AG04449 (cell line): ENCODE measurements around the gene C16orf74.
A peak's percentile ranks its signal among the peaks of the same experiment; 100 is the strongest.

ENCODE experiments used
- CTCF ChIA-PET: fragments of 350-600 bp; formaldehyde crosslinking; extraction: SDS; loops from one replicate; lab custom pipeline; 2021; ENCODE audit warnings: antibody characterized with exemption; lab: Yijun Ruan, JAX
- POLR2A ChIA-PET: fragments of 400-600, 350-600 bp; formaldehyde crosslinking; extraction: SDS; loops from one replicate; lab custom pipeline; 2020; ENCODE audit warnings: antibody characterized with exemption, inconsistent platforms; lab: Yijun Ruan, JAX
- DNase-seq: peaks from one replicate; pipeline ENCODE4 v3.0.0-alpha.2; 2010; ENCODE audit warnings: low read depth, low spot score
- H3K4me3 ChIP-seq: 2 replicates; pipeline ENCODE4 v1.5.1; 2011; ENCODE audit warnings: low read depth, mild to moderate bottlenecking, control low read depth, low read length
- TF ChIP-seq, protein P1 (sequence below): IDR thresholded peaks from one replicate; pipeline ENCODE4 v1.5.1; 2011; ENCODE audit warnings: mild to moderate bottlenecking, moderate library complexity, low read length, control low read depth, inconsistent platforms; ENCODE audit not compliant: insufficient read depth; ENCODE audit errors: missing control alignments

Gene C16orf74

DNA sequence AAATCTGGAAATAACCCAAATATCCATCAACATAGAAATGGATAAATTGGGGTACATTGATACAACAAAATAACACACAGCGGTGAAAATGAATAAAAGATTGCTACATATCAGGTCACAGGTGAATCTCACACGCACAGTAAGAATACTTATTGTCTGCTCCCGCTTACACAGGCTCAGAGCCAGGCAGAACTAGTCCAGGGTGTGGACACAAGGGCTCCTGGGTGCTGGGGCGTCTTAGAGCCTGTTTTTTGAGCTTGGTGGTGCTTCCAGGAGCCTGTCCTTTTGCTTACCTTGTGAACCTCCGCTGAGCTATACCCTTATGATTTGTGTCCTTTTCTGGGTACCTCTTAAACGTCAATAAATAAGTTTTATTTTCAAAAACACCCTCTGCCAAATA, 19.8 kb upstream of the C16orf74 start:
- H3K4me3 ChIP-seq: no peak overlapping the region
- POLR2A ChIA-PET: no interaction called here
- CTCF ChIA-PET: interaction anchor here (0.8 to 1.1 kb wide), 3 partner anchors 11 to 55 kb away, joined by 3 read pairs; no protein-coding TSS in a partner anchor
- DNase-seq: no peak
- TF ChIP-seq, protein P1, sequence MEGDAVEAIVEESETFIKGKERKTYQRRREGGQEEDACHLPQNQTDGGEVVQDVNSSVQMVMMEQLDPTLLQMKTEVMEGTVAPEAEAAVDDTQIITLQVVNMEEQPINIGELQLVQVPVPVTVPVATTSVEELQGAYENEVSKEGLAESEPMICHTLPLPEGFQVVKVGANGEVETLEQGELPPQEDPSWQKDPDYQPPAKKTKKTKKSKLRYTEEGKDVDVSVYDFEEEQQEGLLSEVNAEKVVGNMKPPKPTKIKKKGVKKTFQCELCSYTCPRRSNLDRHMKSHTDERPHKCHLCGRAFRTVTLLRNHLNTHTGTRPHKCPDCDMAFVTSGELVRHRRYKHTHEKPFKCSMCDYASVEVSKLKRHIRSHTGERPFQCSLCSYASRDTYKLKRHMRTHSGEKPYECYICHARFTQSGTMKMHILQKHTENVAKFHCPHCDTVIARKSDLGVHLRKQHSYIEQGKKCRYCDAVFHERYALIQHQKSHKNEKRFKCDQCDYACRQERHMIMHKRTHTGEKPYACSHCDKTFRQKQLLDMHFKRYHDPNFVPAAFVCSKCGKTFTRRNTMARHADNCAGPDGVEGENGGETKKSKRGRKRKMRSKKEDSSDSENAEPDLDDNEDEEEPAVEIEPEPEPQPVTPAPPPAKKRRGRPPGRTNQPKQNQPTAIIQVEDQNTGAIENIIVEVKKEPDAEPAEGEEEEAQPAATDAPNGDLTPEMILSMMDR: no peak

DNA sequence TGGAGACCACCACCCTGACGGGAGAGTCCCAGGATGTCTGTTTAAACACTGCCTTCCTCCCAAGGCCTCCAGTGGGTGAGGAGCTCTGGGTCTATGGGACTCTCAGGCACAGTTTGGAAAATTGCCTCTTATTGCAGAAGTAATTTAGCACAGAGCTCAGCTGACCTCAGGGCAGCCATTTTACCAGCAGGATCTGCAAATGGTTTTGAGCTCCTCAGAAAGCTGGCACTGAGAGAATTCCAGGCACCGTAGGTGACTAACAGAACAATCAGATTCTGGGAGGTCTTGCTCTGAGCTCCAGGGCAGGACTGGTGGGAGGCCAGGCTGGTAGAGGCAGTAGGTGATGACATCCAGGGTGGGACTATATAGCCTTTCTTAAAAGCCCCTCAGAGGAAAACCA, 17.3 kb upstream of the C16orf74 start:
- CTCF ChIA-PET: interaction anchor here (1.1 kb wide), 1 partner anchor 53 kb away, joined by 5 read pairs; no protein-coding TSS in a partner anchor
- no peak overlapping the region for H3K4me3 ChIP-seq
- no peak for DNase-seq
- POLR2A ChIA-PET: interaction anchor here (1.0 kb wide), 1 partner anchor 11 kb away, joined by 3 read pairs; no protein-coding TSS in a partner anchor
- TF ChIP-seq, protein P1: no peak

DNA sequence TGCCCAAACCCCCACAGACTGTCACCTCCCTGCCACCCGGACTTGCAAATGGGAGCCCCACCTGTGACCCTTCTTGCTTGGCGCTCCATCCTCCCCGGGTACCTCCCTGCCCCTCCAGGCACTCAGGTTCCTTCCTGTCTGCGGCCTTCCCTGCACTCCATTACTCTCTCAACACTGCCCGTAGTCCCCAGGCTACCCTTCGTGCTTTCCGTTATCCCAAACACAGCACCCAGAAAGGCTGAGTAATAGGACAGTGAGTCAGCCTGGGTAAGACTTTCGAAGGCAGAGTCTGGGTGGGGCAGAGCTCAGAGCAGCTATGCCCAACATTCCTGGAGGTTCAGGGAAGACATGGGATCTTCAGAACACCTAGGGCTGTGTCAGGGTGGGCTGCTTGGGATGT, 16.6 kb upstream of the C16orf74 start:
- H3K4me3 ChIP-seq: no peak overlapping the region
- ChIA-PET POLR2A (interaction anchor here (1.0 kb wide), 1 partner anchor 11 kb away, joined by 3 read pairs; no protein-coding TSS in a partner anchor), CTCF (interaction anchor here (1.1 kb wide), 1 partner anchor 54 kb away, joined by 5 read pairs; no protein-coding TSS in a partner anchor)
- DNase-seq: peak; percentile 60
- TF ChIP-seq, protein P1: no peak

DNA sequence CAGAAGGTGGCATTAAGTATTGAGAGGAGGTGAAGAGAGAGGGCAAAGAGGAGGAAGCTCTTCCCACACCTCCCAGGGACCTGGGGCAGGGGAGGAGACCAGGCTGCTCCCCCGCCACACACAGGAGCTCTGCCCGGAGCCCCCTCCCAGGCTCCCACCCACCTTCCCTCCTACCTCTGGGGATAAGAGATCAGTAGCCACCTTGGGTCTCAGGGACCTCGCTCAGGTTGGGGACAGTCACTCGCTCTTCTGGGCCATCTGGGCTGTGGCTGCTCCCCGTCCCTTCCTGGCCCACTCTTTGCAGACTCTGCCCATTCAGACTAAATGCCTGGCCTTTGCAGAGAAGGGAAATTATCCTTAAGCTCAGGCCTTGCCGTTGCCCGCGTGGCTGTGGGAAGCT, 14.9 kb upstream of the C16orf74 start:
- no peak overlapping the region for H3K4me3 ChIP-seq
- DNase-seq: no peak

DNA sequence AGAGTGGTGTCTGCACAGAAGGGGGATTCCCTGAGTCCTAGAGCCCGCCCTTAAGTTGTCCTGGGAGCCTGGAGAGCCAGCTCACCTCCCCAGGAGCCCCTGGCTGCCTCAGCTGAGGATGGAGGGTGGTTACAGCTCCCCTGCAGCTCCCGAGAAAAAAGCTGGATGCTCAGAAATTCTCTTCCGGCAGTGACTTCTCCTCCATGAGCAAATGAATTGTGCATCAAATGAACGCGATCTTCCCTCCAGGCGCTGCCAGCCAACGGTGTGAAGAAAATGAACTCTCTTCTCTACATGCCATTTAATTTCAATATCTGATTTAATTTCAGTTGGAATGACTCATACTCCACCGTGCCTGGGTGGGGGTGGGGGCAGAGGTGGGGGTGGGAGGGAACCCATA, 14.3 kb upstream of the C16orf74 start:
- H3K4me3 ChIP-seq: no peak overlapping the region
- ChIA-PET POLR2A (no interaction called here), CTCF (interaction anchor here (1.1 kb wide), 1 partner anchor 48 kb away, joined by 4 read pairs; no protein-coding TSS in a partner anchor)
- TF ChIP-seq, protein P1: no peak
- no peak for DNase-seq

More for the DNA sequence above, 14.9 kb upstream of the C16orf74 start:
- ChIA-PET POLR2A (no interaction called here), CTCF (interaction anchor here (1.1 kb wide), 1 partner anchor 49 kb away, joined by 4 read pairs; no protein-coding TSS in a partner anchor)
- TF ChIP-seq, protein P1: no peak

DNA sequence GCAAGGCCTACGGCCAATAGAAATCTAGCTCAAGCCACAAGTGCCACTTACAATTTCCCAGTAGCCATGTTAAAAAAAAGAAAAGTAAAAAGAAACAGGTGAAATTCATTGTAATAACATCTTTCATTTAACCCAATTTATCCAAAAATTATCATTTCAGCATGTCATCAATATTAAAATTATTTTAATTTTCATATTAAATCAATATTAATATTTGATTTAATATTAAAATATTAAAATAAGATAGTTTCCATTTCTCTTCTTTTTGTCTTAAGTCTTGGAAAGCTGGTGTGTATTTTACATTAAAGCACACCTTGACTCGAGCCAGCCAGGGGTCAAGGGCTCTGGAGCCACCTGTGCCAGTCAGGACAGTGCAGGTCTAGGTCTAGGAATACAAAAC, 12.7 kb upstream of the C16orf74 start:
- POLR2A ChIA-PET: no interaction called here
- TF ChIP-seq, protein P1: no peak
- no peak for DNase-seq
- CTCF ChIA-PET: interaction anchor here (2.5 kb wide), 1 partner anchor 46 kb away, joined by 6 read pairs; no protein-coding TSS in a partner anchor
- no peak overlapping the region for H3K4me3 ChIP-seq
